ENCODE measurements around the gene PRICKLE4. TPM values are rescaled to one million over a fixed set of nuclear protein-coding genes. Genes with fewer than 3 reads are reported as not detected.
A peak's percentile ranks its signal among the peaks of the same experiment; 100 is the strongest.

Gene PRICKLE4
- total RNA-seq, 1 experiment from 2014 or later = 1.5 TPM

GRCh38 chr6:41779788-41780550, 613 bp upstream of the PRICKLE4 start, which contains the start of gene FRS3:
TSS of gene FRS3 (minus strand) at chr6:41779900. CDS start at chr6:41776987, 2,913 bp downstream.
- H3K4me1 Mint-ChIP-seq = peaks cover 25% of the 10 kb centered on the region
- ChIA-PET CTCF (interaction anchor here (0.6 to 1.0 kb wide), 21 partner anchors 9 to 368 kb away, joined by 3 to 9 read pairs (median 4); partner anchors contain the start of genes BYSL, MED20 and TAF8), POLR2A (no interaction called here)
- ATAC-seq = peak; percentile 89
- H3K9me3 Mint-ChIP-seq = no peaks in the 10 kb centered on the region
- no peaks in the 10 kb centered on the region; the same call in 1 of the 2 replicates for H3K36me3 Mint-ChIP-seq
- DNase-seq (ENCODE audit: low spot score) = peak; percentile 100
- H3K27me3 Mint-ChIP-seq (ENCODE audit: low read depth) = peaks cover 42% of the 10 kb centered on the region
- H3K27ac Mint-ChIP-seq = peak within 1 kb of the TSS; percentile 70; the same call in 1 of the 2 replicates
- H3K4me3 Mint-ChIP-seq = peak within 1 kb of the TSS; percentile 95
- TF ChIP-seq ZNF121 (CRISPR knock-in tag; IDR thresholded peaks at IDR 0.05) (no peak), ZNF281 (CRISPR knock-in tag; IDR thresholded peaks at IDR 0.05) (0 out of 2 replicates have a peak, but pooled peaks have one; percentile 54), ATF1 (CRISPR knock-in tag; IDR thresholded peaks at IDR 0.05) (no peak), FOXK1 (CRISPR knock-in tag; IDR thresholded peaks at IDR 0.05) (peak; percentile 75; the same call in 1 of the 2 replicates), NR2C2 (CRISPR knock-in tag; IDR thresholded peaks at IDR 0.05) (peak; percentile 94), MAX (CRISPR knock-in tag; IDR thresholded peaks at IDR 0.05) (peak; percentile 68; the same call in 1 of the 2 replicates), E2F5 (CRISPR knock-in tag; IDR thresholded peaks at IDR 0.05) (peak; percentile 58; the same call in 1 of the 2 replicates), HMGXB4 (CRISPR knock-in tag; IDR thresholded peaks at IDR 0.05) (peak; percentile 95), ZNF671 (CRISPR knock-in tag; IDR thresholded peaks at IDR 0.05) (no peak), CREM (CRISPR knock-in tag; IDR thresholded peaks at IDR 0.05) (0 out of 2 replicates have a peak, but pooled peaks have one; percentile 59), GABPB1 (CRISPR knock-in tag; IDR thresholded peaks at IDR 0.05) (peak; percentile 63; the same call in 1 of the 2 replicates), AFF4 (CRISPR knock-in tag; IDR thresholded peaks at IDR 0.05; ENCODE audit: borderline replicate concordance) (peak; percentile 60; the same call in 1 of the 2 replicates), FOXP4 (CRISPR knock-in tag; IDR thresholded peaks at IDR 0.05) (no peak), MLX (CRISPR knock-in tag; IDR thresholded peaks at IDR 0.05) (no peak), NR3C1 (CRISPR knock-in tag; conservative IDR thresholded peaks at IDR 0.05; ENCODE audit: low read depth) (no peak), CTCF (IDR thresholded peaks at IDR 0.05) (peak; percentile 92), ETV6 (CRISPR knock-in tag; IDR thresholded peaks at IDR 0.05) (peak; percentile 51; the same call in 1 of the 2 replicates), CBFB (CRISPR knock-in tag; IDR thresholded peaks at IDR 0.05; ENCODE audit: low read depth) (peak; percentile 74; the same call in 1 of the 2 replicates)
